ENCODE results near the gene PREX1. TPM values are rescaled to one million over a fixed set of nuclear protein-coding genes. Genes with fewer than 3 reads are reported as not detected.

PREX1 gene
- total RNA-seq, 3 donors from 2014 or later = 9.9 to 14.1 (median 13.5) TPM

GRCh38 chr20:48613926-48614325, 213.9 kb downstream of the PREX1 start:
- no peak overlapping the region for H3K4me3 ChIP-seq
- TF ChIP-seq CTCF (IDR thresholded peaks at IDR 0.05) = no peak
- no peak for ATAC-seq
- no peaks in the 10 kb centered on the region for H3K4me1 ChIP-seq (ENCODE audit: low read depth)
- H3K36me3 ChIP-seq (ENCODE audit: low read depth) = no peaks in the 10 kb centered on the region
- no peak for DNase-seq
- intact Hi-C loops (cut with DNase I, micrococcal nuclease) = no loop called here
- H3K9me3 ChIP-seq = no peaks in the 10 kb centered on the region

GRCh38 chr20:48612335-48612734, 215.5 kb downstream of the PREX1 start:
- Histone ChIP-seq H3K9me3 (no peaks in the 10 kb centered on the region), H3K4me1 (ENCODE audit: low read depth) (no peaks in the 10 kb centered on the region), H3K4me3 (no peak overlapping the region), H3K36me3 (ENCODE audit: low read depth) (no peaks in the 10 kb centered on the region)
- TF ChIP-seq CTCF (IDR thresholded peaks at IDR 0.05) = no peak
- DNase-seq = peak in 1 of 3 donors; percentile 13
- ATAC-seq = no peak
- intact Hi-C loops (cut with DNase I, micrococcal nuclease) = no loop called here

- Histone ChIP-seq H3K4me1 (ENCODE audit: low read depth) (no peaks in the 10 kb centered on the region), H3K9me3 (no peaks in the 10 kb centered on the region), H3K36me3 (ENCODE audit: low read depth) (no peaks in the 10 kb centered on the region), H3K4me3 (no peak overlapping the region)
- no peak for ATAC-seq
- DNase-seq = no peak
- no peak for TF ChIP-seq CTCF (IDR thresholded peaks at IDR 0.05)
- intact Hi-C loops (cut with DNase I, micrococcal nuclease) = no loop called here
Observed at GRCh38 chr20:48610996-48611395, 216.8 kb downstream of the PREX1 start.

- intact Hi-C loops (cut with DNase I, micrococcal nuclease) = no loop called here
- ATAC-seq (no peak), DNase-seq (peak in 1 of 3 donors; percentile 7)
- Histone ChIP-seq H3K36me3 (ENCODE audit: low read depth) (no peaks in the 10 kb centered on the region), H3K4me1 (ENCODE audit: low read depth) (no peaks in the 10 kb centered on the region), H3K9me3 (no peaks in the 10 kb centered on the region), H3K4me3 (no peak overlapping the region)
- TF ChIP-seq CTCF (IDR thresholded peaks at IDR 0.05) = no peak
Observed at GRCh38 chr20:48609491-48609978, 218.3 kb downstream of the PREX1 start.

- ATAC-seq = no peak
- H3K9me3 ChIP-seq = no peaks in the 10 kb centered on the region
Observed at GRCh38 chr20:48608756-48609155, 219.0 kb downstream of the PREX1 start.

More at GRCh38 chr20:48608756-48609155, 219.0 kb downstream of the PREX1 start:
- intact Hi-C loops (cut with DNase I, micrococcal nuclease) = no loop called here
- H3K4me1 ChIP-seq (ENCODE audit: low read depth) = no peaks in the 10 kb centered on the region
- DNase-seq = no peak
- no peaks in the 10 kb centered on the region for H3K36me3 ChIP-seq (ENCODE audit: low read depth)
- H3K4me3 ChIP-seq = no peak overlapping the region
- no peak for TF ChIP-seq CTCF (IDR thresholded peaks at IDR 0.05)

Measured in mucosa of descending colon (tissue), 3 donors.